MG63 (cell line): ENCODE measurements around the gene SRC. TPM values are rescaled to one million over a fixed set of nuclear protein-coding genes. Genes with fewer than 3 reads are reported as not detected.

ENCODE experiments used
- DNase-seq: peaks from one replicate; pipeline ENCODE4 v3.0.0-alpha.2; 2020
- H3K27me3 ChIP-seq: fragments of 250-450 bp; sonication (Bioruptor Pico); 2 replicates; pipeline ENCODE4 v1.5.1; 2020; ENCODE audit warnings: mild to moderate bottlenecking, moderate library complexity
- H3K36me3 ChIP-seq: fragments of 250-450 bp; sonication (Bioruptor Pico); 2 replicates; pipeline ENCODE4 v1.5.1; 2020; ENCODE audit warnings: mild to moderate bottlenecking, moderate library complexity
- H3K4me3 ChIP-seq: fragments of 250-450 bp; sonication (Bioruptor Pico); 2 replicates; pipeline ENCODE4 v1.5.1; 2020; ENCODE audit warnings: mild to moderate bottlenecking, moderate library complexity
- H3K9me3 ChIP-seq: fragments of 250-450 bp; sonication (Bioruptor Pico); 2 replicates; pipeline ENCODE4 v1.5.1; 2020; ENCODE audit warnings: mild to moderate bottlenecking, moderate library complexity
- total RNA-seq: library from RNA; depleted of rRNA; stranded (reverse); fragments of >200 nt; shearing (Covaris generic); gene quantifications from 2 replicates; pipeline ENCODE4 v1.2.3, GENCODE V29; 2014; ENCODE audit warnings: low replicate concordance

Gene SRC
- total RNA-seq, 1 experiment from 2014 or later: 33.0 TPM

- Histone ChIP-seq H3K27me3 (no peaks in the 10 kb centered on the region), H3K36me3 (peaks cover 4% of the 10 kb centered on the region), H3K4me3 (no peak overlapping the region), H3K9me3 (no peaks in the 10 kb centered on the region)
- no peak for DNase-seq
Observed at GRCh38 chr20:37342231-37343177, 3.4 kb upstream of the SRC start.

- H3K27me3 ChIP-seq: no peaks in the 10 kb centered on the region
- peaks cover 9% of the 10 kb centered on the region for H3K36me3 ChIP-seq
- H3K4me3 ChIP-seq: no peak overlapping the region
- no peaks in the 10 kb centered on the region for H3K9me3 ChIP-seq
- no peak for DNase-seq
Observed at GRCh38 chr20:37343212-37343993, 2.5 kb upstream of the SRC start.

GRCh38 chr20:37343994-37344355, 2.0 kb upstream of the SRC start:
- Histone ChIP-seq H3K36me3 (peaks cover 14% of the 10 kb centered on the region), H3K9me3 (no peaks in the 10 kb centered on the region), H3K4me3 (no peak overlapping the region), H3K27me3 (no peaks in the 10 kb centered on the region)
- no peak for DNase-seq

GRCh38 chr20:37344506-37345338, 1.2 kb upstream of the SRC start:
- H3K27me3 ChIP-seq: no peaks in the 10 kb centered on the region
- peak overlapping the region; percentile 58; the same call in 1 of the 2 replicates for H3K4me3 ChIP-seq
- no peaks in the 10 kb centered on the region for H3K9me3 ChIP-seq
- H3K36me3 ChIP-seq: peaks cover 21% of the 10 kb centered on the region
- DNase-seq: no peak

GRCh38 chr20:37346236-37346534, 245 bp downstream of the SRC start:
- DNase-seq: peak; percentile 25
- H3K9me3 ChIP-seq: no peaks in the 10 kb centered on the region
- H3K36me3 ChIP-seq: peaks cover 36% of the 10 kb centered on the region
- H3K4me3 ChIP-seq: peak overlapping the region; percentile 58
- H3K27me3 ChIP-seq: no peaks in the 10 kb centered on the region

- peak overlapping the region; percentile 58 for H3K4me3 ChIP-seq
- no peaks in the 10 kb centered on the region for H3K27me3 ChIP-seq
- H3K9me3 ChIP-seq: no peaks in the 10 kb centered on the region
- peak; percentile 23 for DNase-seq
- H3K36me3 ChIP-seq: peaks cover 41% of the 10 kb centered on the region
Observed at GRCh38 chr20:37346535-37347346, 801 bp downstream of the SRC start.

- Histone ChIP-seq H3K9me3 (no peaks in the 10 kb centered on the region), H3K36me3 (peaks cover 45% of the 10 kb centered on the region), H3K4me3 (peak overlapping the region; percentile 58), H3K27me3 (no peaks in the 10 kb centered on the region)
- no peak for DNase-seq
Observed at GRCh38 chr20:37347347-37347823, 1.4 kb downstream of the SRC start.

- H3K36me3 ChIP-seq: peaks cover 48% of the 10 kb centered on the region
- no peaks in the 10 kb centered on the region for H3K27me3 ChIP-seq
- H3K9me3 ChIP-seq: no peaks in the 10 kb centered on the region
- H3K4me3 ChIP-seq: no peak overlapping the region
- no peak for DNase-seq
Observed at GRCh38 chr20:37347891-37348791, 2.2 kb downstream of the SRC start.

- Histone ChIP-seq H3K4me3 (no peak overlapping the region), H3K9me3 (no peaks in the 10 kb centered on the region), H3K27me3 (no peaks in the 10 kb centered on the region), H3K36me3 (peaks cover 56% of the 10 kb centered on the region)
- no peak for DNase-seq
Observed at GRCh38 chr20:37348792-37349516, 3.0 kb downstream of the SRC start.

- no peaks in the 10 kb centered on the region for H3K9me3 ChIP-seq
- H3K4me3 ChIP-seq: no peak overlapping the region
- H3K27me3 ChIP-seq: no peaks in the 10 kb centered on the region
- H3K36me3 ChIP-seq: peaks cover 57% of the 10 kb centered on the region
- DNase-seq: peak; percentile 31
Observed at GRCh38 chr20:37349517-37350491, 3.9 kb downstream of the SRC start.

- Histone ChIP-seq H3K4me3 (no peak overlapping the region), H3K9me3 (no peaks in the 10 kb centered on the region), H3K27me3 (no peaks in the 10 kb centered on the region), H3K36me3 (peaks cover 60% of the 10 kb centered on the region)
- DNase-seq: no peak
Observed at GRCh38 chr20:37350649-37351574, 5.0 kb downstream of the SRC start.

GRCh38 chr20:37351689-37352607, 6.0 kb downstream of the SRC start:
- DNase-seq: no peak
- Histone ChIP-seq H3K36me3 (peaks cover 60% of the 10 kb centered on the region), H3K27me3 (no peaks in the 10 kb centered on the region), H3K9me3 (no peaks in the 10 kb centered on the region), H3K4me3 (no peak overlapping the region)
